Mononuclear cell (primary cell): ENCODE measurements around the gene CDK16. TPM values are rescaled to one million over a fixed set of nuclear protein-coding genes. Genes with fewer than 3 reads are reported as not detected.

ENCODE experiments used
- H3K27me3 ChIP-seq: 2 replicates; pipeline ENCODE4 v1.6.0; 2011; ENCODE audit warnings: low read length, control low read depth; ENCODE audit not compliant: insufficient read depth
- H3K4me1 ChIP-seq: 2 replicates; pipeline ENCODE4 v1.5.1; 2011; ENCODE audit warnings: mild to moderate bottlenecking, low read length, control low read depth; ENCODE audit not compliant: insufficient read depth
- H3K4me3 ChIP-seq: 2 replicates; pipeline ENCODE4 v1.5.1; 2011; ENCODE audit warnings: mild to moderate bottlenecking, low read length, moderate library complexity
- H3K9me3 ChIP-seq: 2 replicates; pipeline ENCODE4 v1.5.1; 2011; ENCODE audit warnings: low read depth, mild to moderate bottlenecking, control low read depth, low read length
- total RNA-seq: library from RNA; depleted of rRNA; stranded (reverse); fragments of >200 nt; gene quantifications from one replicate; pipeline ENCODE4 v1.2.3, GENCODE V29; 2012

CDK16 gene
- total RNA-seq, 1 donor, result 95.6 TPM

DNA sequence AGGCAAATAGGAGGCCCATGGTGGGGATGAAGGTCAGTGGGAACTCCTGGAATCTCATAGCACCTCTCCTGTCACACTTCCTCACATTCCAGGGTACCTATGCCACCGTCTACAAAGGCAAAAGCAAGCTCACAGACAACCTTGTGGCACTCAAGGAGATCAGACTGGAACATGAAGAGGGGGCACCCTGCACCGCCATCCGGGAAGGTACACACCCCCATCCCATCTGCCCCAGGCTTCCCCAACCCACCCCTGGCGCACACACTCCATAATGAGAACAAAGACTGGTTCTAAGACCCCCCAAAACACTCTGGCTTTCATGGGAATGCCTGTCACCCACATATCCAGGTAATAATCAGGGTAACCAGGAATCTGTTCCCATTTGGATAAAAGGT lies 6.4 kb downstream of the CDK16 start:
- Histone ChIP-seq H3K9me3 (no peaks in the 10 kb centered on the region), H3K4me3 (no peak overlapping the region), H3K27me3 (no peaks in the 10 kb centered on the region), H3K4me1 (peaks cover 14% of the 10 kb centered on the region)

DNA sequence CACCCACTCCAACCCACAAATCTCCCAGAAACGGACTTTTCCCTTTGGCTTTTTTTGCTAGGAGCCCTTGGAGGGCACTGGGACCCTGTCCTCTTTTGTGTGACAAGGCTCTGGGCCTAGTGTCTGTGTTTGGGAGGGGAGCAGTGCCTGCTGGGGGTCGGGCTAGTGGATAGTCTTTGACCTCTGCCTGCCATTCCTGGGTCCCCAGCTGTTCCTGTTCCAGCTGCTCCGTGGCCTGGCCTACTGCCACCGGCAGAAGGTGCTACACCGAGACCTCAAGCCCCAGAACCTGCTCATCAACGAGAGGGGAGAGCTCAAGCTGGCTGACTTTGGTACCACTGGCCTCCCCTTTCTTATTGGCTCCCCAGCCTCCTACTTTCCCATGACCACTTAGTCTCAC lies 7.6 kb downstream of the CDK16 start:
- Histone ChIP-seq H3K27me3 (no peaks in the 10 kb centered on the region), H3K4me1 (peaks cover 4% of the 10 kb centered on the region), H3K4me3 (no peak overlapping the region), H3K9me3 (no peaks in the 10 kb centered on the region)

DNA sequence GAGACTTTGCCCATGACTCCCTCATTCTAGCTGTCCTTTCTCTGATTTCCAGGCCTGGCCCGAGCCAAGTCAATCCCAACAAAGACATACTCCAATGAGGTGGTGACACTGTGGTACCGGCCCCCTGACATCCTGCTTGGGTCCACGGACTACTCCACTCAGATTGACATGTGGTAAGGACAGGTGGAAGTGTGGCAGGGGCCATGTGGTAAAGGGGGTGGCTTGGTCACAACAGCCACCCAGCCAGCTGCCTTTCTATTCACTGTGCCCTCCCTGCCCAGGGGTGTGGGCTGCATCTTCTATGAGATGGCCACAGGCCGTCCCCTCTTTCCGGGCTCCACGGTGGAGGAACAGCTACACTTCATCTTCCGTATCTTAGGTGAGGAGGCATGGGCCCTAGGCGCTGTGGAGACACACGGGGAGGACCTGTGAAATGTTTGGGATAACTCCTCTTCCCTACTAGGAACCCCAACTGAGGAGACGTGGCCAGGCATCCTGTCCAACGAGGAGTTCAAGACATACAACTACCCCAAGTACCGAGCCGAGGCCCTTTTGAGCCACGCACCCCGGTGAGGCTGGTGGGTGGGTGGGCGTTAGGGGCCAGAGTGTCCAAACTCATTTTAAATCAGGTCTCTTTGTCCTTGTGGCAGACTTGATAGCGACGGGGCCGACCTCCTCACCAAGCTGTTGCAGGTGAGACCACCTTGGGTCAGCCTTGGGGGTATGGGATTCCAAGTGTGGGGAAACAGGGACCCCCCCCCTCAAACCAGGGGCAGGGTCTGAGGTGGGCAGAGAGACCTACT lies 8.3 kb downstream of the CDK16 start:
- no peaks in the 10 kb centered on the region for H3K27me3 ChIP-seq
- H3K9me3 ChIP-seq, result no peaks in the 10 kb centered on the region
- H3K4me3 ChIP-seq, result no peak overlapping the region
- H3K4me1 ChIP-seq, result peaks cover under 1% of the 10 kb centered on the region

DNA sequence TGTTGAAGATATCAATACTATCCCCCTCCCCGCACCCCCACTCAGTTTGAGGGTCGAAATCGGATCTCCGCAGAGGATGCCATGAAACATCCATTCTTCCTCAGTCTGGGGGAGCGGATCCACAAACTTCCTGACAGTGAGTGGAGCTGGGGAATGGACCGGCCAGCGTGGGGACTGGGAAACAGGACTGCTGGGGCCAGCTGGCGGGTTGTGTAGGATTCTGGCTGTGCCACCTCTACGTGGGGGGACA lies 8.8 kb downstream of the CDK16 start:
- Histone ChIP-seq H3K27me3 (no peaks in the 10 kb centered on the region), H3K4me1 (peaks cover 3% of the 10 kb centered on the region), H3K4me3 (no peak overlapping the region), H3K9me3 (no peaks in the 10 kb centered on the region)

DNA sequence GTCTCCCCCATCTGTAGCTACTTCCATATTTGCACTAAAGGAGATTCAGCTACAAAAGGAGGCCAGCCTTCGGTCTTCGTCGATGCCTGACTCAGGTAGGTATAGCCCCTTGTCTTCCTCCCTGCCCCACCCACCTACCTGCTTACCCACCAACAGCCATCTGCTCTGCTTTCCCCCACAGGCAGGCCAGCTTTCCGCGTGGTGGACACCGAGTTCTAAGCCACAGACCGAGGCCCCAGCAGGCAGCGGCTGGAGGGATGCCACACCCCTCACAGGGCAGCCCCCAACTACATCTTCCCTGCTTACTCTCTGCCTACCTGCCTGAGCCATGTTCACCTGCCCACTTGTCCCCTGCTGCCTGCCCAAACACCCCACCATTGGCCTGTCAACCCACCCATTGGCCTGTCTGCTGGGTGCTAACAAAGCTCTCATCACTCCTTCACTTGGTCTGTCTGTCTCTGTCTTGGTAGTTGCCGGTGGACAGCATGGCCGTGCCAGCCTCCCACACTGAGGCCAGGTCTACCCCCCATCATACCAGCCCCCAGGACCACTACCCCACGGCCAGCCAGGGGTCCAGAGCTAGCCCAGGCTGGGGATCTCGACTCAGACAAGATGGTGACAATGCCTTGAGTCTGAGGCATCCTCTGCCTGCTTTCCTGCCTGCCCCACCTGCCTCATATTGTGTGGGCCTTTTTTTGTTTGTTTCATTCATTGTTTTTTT lies 10.2 kb downstream of the CDK16 start:
- no peak overlapping the region for H3K4me3 ChIP-seq
- H3K27me3 ChIP-seq, result no peaks in the 10 kb centered on the region
- H3K4me1 ChIP-seq, result peaks cover 8% of the 10 kb centered on the region
- no peaks in the 10 kb centered on the region for H3K9me3 ChIP-seq

DNA sequence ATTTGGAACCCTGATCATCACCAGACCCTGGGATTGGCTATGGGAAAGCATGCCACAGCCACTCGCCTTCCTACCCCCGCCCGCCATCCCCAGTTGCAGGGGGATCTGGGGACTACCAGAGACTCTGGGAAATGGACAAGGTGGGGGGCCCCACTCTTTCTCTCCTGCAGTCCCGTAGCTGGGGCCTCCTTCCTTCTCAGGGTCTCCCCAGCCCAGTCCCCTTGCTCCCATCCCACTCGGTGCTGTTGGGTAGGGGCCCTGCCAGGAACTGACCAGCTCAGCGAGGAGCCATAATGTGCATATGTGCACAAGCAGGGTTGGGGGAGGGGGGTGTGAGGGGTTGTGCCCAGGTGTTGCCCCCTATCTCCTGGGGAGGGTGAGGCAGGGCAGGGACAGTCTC lies 10.9 kb downstream of the CDK16 start:
- Histone ChIP-seq H3K9me3 (no peaks in the 10 kb centered on the region), H3K27me3 (no peaks in the 10 kb centered on the region), H3K4me1 (peaks cover 8% of the 10 kb centered on the region), H3K4me3 (no peak overlapping the region)

DNA sequence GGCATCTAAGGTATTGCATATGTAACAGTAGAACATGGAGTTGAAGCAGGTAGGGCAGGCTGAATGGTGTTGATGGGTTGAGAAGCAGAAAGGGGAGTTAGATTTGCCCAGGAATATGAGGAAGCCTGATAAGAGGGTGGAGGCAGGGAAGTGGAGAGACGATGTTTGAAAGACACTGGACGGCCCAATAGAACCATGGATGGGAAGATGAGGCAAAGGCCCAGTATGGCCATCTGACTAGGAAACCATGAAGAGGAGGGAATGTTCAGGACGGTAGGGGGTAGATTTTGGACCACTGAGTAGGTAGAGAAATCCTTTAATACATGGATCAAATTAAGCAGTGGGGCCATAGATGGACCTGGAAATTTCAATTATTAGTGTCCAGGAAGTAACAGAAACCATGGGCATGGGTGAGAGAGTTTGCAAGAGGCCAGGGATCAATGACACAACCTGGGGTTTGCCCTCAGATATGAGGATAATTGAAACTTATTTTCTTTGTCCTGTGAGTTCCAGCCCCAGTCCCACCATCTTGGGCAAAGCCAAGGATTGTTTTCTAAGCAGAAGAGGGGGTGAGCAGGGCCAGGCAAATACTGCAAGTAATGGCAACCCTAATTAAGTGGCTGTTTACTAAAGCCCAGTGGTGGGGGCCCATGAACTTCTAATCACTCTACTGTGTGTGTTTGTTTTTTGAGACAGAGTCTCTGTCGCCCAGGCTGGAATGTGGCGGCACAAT lies 11.8 kb downstream of the CDK16 start:
- H3K9me3 ChIP-seq, result no peaks in the 10 kb centered on the region
- H3K27me3 ChIP-seq, result no peaks in the 10 kb centered on the region
- H3K4me1 ChIP-seq, result peaks cover 8% of the 10 kb centered on the region
- no peak overlapping the region for H3K4me3 ChIP-seq

DNA sequence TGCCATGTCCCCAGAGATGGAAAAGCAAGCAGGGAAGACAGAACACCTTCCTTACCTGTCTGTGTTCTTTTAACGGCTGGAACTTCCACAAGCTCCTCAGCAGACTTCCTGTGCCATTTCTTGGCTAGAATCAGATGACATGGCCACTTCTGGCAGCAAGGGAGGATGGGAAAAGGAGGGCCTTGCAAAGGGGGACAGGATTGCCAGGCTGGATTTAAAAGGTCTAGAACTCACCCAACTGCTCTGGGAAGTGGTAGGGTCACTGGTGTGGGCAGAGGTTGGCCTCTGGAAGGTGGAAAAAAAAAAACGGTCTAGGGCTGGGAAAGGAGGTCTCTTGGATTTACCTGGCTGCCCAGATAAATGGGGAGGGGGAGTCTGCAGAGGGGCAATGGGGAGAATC lies 12.7 kb downstream of the CDK16 start:
- Histone ChIP-seq H3K4me1 (peaks cover 8% of the 10 kb centered on the region), H3K9me3 (no peaks in the 10 kb centered on the region), H3K4me3 (no peak overlapping the region), H3K27me3 (no peaks in the 10 kb centered on the region)

DNA sequence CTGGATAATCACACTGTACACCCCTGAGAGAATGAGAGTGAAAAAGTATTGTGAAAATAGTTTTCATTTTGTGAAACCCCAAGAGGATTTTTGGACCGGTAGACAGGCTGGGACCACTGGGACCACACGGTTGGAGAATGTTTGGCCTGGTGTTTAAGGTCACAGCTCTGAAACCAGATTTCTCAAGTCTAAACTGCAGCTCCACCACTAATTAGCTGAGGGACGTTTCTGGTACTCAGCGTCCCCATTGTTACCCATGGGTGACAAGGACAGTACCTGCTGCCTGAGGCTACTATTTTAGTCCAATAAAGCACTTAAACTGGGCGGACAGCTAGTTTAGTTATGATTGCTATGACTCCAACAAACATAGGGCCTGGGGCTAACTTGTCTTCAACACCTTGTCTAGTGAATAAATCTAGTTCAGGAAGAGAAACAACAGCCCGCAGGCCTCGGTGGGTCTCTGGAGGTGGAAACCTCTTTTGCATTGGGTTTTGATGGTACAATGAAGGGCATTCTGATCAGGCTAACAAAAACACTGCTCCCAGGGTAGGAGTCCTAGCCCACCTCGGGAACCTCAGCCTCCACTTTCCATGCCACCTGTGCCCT lies 13.8 kb downstream of the CDK16 start:
- Histone ChIP-seq H3K4me1 (peaks cover 8% of the 10 kb centered on the region), H3K4me3 (peak overlapping the region; percentile 67), H3K27me3 (no peaks in the 10 kb centered on the region), H3K9me3 (no peaks in the 10 kb centered on the region)

DNA sequence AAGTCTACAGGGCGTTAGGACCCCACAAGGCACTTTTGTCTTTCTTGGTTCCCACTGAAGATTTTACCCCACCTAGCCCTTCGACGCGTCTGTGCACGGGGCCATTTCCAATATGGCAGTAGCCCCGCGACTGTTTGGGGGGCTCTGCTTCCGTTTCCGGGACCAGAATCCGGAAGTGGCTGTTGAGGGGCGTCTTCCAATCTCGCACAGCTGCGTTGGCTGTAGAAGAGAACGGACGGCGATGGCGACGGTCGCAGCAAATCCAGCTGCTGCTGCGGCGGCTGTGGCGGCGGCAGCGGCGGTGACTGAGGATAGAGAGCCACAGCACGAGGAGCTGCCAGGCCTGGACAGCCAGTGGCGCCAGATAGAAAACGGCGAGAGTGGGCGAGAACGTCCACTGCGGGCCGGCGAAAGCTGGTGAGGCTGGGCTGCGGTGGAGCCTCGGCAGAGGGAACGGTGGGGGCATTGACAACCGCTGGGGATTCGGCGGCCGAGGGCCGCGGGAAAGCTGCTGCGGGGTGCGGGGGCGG lies 14.4 kb downstream of the CDK16 start, which contains the start of gene USP11:
TSS of gene USP11 (plus strand) at position 207 of the 530 bp plus-strand sequence. CDS start at position 242, 35 bp downstream.
- H3K27me3 ChIP-seq, result no peaks in the 10 kb centered on the region
- peaks cover 8% of the 10 kb centered on the region for H3K4me1 ChIP-seq
- peak within 1 kb of the TSS; percentile 67 for H3K4me3 ChIP-seq
- H3K9me3 ChIP-seq, result no peaks in the 10 kb centered on the region

DNA sequence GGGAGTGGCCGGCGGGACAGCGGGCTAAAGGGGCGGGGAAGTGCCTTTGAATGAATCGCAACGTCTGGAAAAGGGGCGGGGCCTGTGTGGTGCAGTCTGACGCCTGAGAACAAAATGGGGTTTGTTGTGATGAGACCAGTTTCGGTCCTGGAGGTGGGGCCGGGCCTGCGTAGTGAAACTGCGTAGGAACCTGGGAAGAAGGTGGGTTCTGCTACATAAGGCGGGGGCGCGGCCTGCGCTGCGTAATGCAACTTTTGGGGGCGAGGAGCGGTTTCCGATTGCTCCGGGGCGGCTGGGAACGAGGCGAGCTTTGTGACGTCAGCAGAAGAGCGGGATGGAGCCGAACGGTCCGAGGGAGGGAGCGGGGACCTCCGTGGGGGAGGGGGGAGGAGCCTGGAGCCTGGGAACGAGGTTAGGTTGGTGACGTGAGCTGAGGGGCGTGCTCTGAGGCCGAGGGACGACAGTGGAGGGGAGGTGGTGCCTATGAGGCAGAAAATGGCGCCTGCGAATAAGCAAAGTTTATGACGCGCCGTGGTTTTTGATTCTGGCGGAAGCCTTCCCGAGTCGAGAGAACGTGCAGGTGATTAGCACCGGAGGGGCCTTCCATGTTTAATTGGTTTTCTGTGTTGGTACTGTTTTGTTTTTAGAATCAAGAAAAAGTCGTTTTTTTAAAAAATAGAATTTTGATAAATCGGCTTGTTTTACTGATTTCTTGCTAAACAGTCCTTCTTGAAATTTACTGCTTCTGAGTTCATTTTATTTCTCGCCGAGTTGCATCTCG lies 15.0 kb downstream of the CDK16 start:
- no peaks in the 10 kb centered on the region for H3K27me3 ChIP-seq
- no peaks in the 10 kb centered on the region for H3K9me3 ChIP-seq
- H3K4me1 ChIP-seq, result peaks cover 8% of the 10 kb centered on the region
- H3K4me3 ChIP-seq, result peak overlapping the region; percentile 67

DNA sequence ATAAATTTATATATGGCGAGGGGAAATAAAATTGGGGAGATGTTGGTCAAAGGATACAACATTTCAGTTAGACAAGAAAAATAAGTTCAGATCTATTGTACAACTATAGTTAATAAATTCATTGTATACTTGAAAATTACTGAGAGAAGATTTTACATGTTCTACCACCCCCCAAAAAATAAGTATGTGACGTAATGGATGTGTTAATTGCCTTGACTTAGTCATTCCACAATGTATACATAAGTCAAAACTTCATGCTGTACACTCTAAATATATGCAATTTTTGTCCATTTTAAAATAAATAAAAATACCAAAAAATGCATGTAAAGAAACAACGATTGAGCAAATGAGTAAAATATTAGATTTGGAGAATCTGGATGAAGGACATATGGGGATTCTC lies 16.1 kb downstream of the CDK16 start:
- Histone ChIP-seq H3K27me3 (no peaks in the 10 kb centered on the region), H3K4me1 (peaks cover 8% of the 10 kb centered on the region), H3K4me3 (no peak overlapping the region), H3K9me3 (no peaks in the 10 kb centered on the region)

DNA sequence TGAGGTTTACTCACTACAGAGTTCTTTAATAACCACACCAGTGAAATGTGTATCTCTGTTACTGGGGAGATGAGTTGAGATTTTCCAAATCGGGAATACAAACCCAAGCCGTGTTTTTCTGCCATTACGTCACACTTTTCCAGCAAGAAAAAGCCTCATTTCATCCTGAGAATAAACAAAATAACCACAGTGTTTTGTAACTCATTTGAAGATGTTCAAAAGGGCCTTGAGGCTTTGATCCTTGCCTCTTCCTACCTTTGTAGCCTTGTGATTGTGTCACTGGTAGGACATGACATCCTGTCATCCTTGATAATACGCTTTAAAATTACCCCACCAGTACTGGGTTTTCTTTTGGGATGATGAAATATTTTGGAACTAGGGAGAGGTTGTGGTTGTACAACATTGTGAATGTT lies 17.2 kb downstream of the CDK16 start:
- H3K4me3 ChIP-seq, result no peak overlapping the region
- no peaks in the 10 kb centered on the region for H3K27me3 ChIP-seq

DNA sequence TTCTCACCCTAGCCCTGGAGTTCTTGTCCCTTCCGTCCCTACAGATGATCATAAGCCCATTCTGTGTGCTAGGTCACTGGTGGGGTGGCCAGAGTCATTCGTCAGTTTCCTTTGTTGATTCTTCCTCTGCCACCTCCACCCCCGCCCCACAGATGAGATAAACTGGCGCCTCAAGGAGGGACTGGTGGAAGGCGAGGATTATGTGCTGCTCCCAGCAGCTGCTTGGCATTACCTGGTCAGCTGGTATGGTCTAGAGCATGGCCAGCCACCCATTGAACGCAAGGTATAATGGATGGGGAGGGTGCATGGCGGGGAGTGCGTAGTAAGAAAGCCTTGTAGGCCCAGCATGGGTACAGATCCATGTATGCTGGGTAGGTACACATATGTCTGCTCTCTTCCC lies 20.7 kb downstream of the CDK16 start:
- Histone ChIP-seq H3K27me3 (no peaks in the 10 kb centered on the region), H3K9me3 (no peaks in the 10 kb centered on the region), H3K4me1 (no peaks in the 10 kb centered on the region), H3K4me3 (no peak overlapping the region)

More for the DNA sequence above, 17.2 kb downstream of the CDK16 start:
- no peaks in the 10 kb centered on the region for H3K9me3 ChIP-seq
- peaks cover 8% of the 10 kb centered on the region for H3K4me1 ChIP-seq
